Nephron (organoid): ENCODE data around the gene ACVR2B.
"Not testable (repeated sequence)": the region's sequence is repeated elsewhere in the genome, so short reads cannot be mapped to it uniquely, and the experiment has no call there.

Source experiments
- H3K27ac Mint-ChIP-seq, 3 experiments: 2 replicates each; pipeline ENCODE4 v1.8.0; 2020; ENCODE audit warnings: mixed read lengths in 3 of 3, mild to moderate bottlenecking in 2 of 3, moderate library complexity in 1 of 3
- H3K27me3 Mint-ChIP-seq: 2 replicates; pipeline ENCODE4 v1.8.0; 2021; ENCODE audit warnings: low read depth, mild to moderate bottlenecking, moderate library complexity, mixed read lengths
- H3K36me3 Mint-ChIP-seq: 2 replicates; pipeline ENCODE4 v1.8.0; 2020; ENCODE audit warnings: low read depth, mixed read lengths
- H3K4me1 Mint-ChIP-seq: 2 replicates; pipeline ENCODE4 v1.8.0; 2020; ENCODE audit warnings: mixed read lengths
- H3K4me3 Mint-ChIP-seq, 3 experiments: 2 replicates each; pipeline ENCODE4 v1.8.0; 2020; ENCODE audit warnings: mild to moderate bottlenecking in 3 of 3, mixed read lengths in 3 of 3, moderate library complexity in 2 of 3
- H3K9me3 Mint-ChIP-seq: 2 replicates; pipeline ENCODE4 v1.8.0; 2020; ENCODE audit warnings: mixed read lengths
- TF ChIP-seq, protein P1 (sequence below), 3 experiments: fragments of 200-600 bp; sonication (generic); IDR thresholded peaks; one replicate each; pipeline ENCODE4 v1.5.0; 2021; ENCODE audit warnings: antibody characterized with exemption in 3 of 3; ENCODE audit not compliant: unreplicated experiment in 3 of 3

Gene ACVR2B

DNA sequence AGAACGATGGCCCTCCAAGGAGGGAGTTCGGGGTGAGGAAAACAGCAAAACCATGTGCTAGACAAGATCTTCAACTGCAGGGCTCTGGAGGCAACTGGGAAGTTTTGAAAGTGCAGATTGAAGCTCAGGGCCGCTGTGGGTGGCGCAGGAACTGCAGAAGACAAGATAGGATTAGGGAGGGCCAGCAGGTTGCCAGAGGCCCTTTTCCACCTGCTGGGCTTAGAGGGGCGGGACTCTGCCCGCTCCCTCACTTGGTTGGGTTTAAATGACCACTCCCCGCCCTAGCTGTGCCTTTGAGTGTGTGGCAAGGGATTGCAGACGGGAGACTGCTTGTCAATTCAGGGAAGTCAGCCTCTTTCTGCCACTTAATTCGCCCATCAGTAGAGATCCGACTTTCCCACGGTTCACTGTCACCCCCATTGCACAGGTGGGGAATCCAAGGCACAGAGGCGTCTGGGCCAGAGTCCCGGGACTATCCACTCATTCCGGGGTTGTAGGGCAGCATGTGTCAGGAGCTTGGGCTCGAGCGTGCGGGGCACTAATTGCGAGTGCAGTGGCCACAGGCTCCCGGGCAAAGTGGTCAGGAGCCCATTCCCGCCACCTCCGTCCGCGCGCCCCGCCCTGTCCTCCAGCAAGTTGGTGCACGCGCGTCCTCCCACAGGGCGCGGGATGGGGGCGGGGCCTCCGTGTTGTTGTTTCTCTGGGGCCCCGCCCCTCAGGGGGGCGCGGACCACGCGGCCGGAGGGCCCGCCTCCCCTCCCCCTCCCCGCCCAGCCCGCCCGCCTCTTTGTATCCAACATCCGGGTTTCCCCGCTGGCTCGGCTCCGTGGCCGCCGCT lies at the start of gene ACVR2B:
Gene ACVR2B, plus strand, starts transcription at position 816 of the 838 bp plus-strand sequence. CDS start 433 bp downstream, outside the sequence.
- TF ChIP-seq, protein P1, sequence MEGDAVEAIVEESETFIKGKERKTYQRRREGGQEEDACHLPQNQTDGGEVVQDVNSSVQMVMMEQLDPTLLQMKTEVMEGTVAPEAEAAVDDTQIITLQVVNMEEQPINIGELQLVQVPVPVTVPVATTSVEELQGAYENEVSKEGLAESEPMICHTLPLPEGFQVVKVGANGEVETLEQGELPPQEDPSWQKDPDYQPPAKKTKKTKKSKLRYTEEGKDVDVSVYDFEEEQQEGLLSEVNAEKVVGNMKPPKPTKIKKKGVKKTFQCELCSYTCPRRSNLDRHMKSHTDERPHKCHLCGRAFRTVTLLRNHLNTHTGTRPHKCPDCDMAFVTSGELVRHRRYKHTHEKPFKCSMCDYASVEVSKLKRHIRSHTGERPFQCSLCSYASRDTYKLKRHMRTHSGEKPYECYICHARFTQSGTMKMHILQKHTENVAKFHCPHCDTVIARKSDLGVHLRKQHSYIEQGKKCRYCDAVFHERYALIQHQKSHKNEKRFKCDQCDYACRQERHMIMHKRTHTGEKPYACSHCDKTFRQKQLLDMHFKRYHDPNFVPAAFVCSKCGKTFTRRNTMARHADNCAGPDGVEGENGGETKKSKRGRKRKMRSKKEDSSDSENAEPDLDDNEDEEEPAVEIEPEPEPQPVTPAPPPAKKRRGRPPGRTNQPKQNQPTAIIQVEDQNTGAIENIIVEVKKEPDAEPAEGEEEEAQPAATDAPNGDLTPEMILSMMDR (IDR thresholded peaks at IDR 0.05; ENCODE audit: unreplicated experiment in 3 of 3) = no peak
- Mint-ChIP-seq H3K9me3 (no peaks in the 10 kb centered on the region), H3K4me3 (peak within 1 kb of the TSS; percentile 99 to 100 (median 100)), H3K36me3 (peaks cover 5% of the 10 kb centered on the region), H3K27ac (peak within 1 kb of the TSS; percentile 98 to 99 (median 99)), H3K4me1 (peaks cover 30% of the 10 kb centered on the region), H3K27me3 (no peaks in the 10 kb centered on the region)

DNA sequence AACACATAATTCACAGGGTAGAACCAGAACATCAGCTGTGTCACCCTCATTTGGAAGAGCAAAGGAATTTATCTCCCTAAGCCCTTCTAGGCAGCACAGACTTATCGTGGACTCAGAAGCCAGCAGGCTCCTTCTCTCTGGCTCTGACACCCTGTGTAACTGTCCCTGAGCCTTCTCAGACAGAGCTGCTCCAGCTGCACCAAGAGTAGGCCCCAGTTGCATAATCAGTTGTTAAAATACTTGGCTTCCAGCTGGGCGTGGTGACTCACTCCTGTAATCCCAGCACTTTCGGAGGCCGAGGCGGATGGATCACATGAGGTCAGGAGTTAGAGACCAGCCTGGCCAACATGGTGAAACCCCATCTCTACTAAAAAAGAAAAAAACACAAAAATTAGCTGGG lies 49.4 kb upstream of the ACVR2B start:
- no peaks in the 10 kb centered on the region for H3K4me1 Mint-ChIP-seq
- H3K36me3 Mint-ChIP-seq = peaks cover 56% of the 10 kb centered on the region
- TF ChIP-seq, protein P1 (IDR thresholded peaks at IDR 0.05; ENCODE audit: unreplicated experiment in 3 of 3) = no peak
- no peak overlapping the region for H3K4me3 Mint-ChIP-seq
- peaks cover 9% of the 10 kb centered on the region for H3K9me3 Mint-ChIP-seq
- no peaks in the 10 kb centered on the region for H3K27me3 Mint-ChIP-seq
- H3K27ac Mint-ChIP-seq = no peak overlapping the region

DNA sequence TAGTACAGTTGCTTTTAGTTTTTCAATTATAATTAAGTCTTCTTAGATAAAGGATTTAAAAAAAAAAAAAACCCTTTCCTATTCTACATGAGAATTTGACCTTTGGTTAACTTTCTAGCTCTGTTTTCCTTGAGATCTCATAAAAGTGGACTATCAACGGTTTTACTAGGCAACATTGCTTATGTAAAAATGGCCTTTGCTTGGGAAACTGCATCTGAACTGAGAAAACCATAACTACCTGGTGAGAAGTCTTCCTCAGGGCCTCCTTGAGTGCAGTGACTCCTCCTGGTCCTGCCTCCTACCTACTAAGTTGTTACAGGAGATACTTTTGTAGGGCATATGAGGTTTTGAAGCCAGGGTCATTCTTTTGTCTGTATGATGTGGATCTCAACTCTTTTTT lies 42.1 kb upstream of the ACVR2B start:
- peaks cover 3% of the 10 kb centered on the region for H3K36me3 Mint-ChIP-seq
- no peak overlapping the region for H3K27ac Mint-ChIP-seq
- no peaks in the 10 kb centered on the region for H3K4me1 Mint-ChIP-seq
- no peaks in the 10 kb centered on the region for H3K27me3 Mint-ChIP-seq
- no peak overlapping the region for H3K4me3 Mint-ChIP-seq
- TF ChIP-seq, protein P1 (IDR thresholded peaks at IDR 0.05; ENCODE audit: unreplicated experiment in 3 of 3) = no peak
- peaks cover 6% of the 10 kb centered on the region for H3K9me3 Mint-ChIP-seq

DNA sequence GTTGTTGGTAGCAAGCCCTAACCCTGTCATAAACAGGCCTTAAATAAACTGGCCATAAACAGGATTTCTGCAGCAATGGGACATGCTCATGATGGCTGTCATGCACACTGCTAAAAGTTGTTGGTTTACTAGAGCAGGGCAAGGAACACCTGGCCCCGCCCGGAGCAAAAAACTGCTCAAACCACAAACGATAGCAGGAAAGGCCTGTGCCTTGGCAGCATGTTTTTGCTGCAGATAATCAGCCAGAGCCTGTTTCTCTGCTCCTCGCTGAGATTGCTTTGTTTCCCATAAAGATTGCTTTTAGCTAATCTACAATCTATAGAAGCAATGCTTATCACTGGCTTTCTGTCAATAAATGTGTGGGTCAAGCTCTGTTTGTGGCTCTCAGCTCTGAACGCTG lies 32.9 kb upstream of the ACVR2B start:
- H3K9me3 Mint-ChIP-seq, H3K36me3 Mint-ChIP-seq, H3K4me3 Mint-ChIP-seq, H3K4me1 Mint-ChIP-seq, H3K27ac Mint-ChIP-seq, H3K27me3 Mint-ChIP-seq: not testable (repeated sequence)

DNA sequence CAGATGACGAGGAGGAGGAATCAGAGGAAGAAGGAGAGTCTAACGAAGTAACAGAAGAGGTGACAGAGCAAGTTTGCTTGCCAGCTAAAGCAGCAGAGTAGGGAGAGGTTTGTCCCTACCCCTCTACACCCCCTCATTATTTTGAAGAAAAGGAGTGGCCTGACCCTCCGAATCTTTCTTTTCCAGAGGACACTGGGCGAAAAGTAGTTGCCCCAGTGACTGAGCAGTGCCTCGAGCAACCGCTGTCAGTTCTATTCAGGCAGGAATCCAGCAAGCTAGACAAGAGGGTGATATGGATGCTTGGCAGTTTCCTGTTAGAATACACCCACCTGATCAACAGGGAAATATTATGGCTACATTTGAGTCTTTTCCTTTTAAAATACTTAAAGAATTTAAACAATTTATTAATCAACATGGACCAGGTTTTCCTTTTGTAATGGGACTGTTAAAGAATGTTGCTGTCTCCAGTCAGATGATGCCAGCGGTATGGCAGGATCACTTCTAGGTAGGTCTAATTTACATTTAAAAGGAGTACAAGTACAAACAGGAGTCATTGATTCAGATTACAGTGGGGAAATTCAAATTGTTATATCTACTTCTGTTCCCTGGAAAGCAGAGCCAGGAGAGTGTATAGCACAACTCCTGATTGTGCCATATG lies 31.9 kb upstream of the ACVR2B start:
- Mint-ChIP-seq H3K4me1 (no peaks in the 10 kb centered on the region), H3K27ac (no peak overlapping the region), H3K27me3 (no peaks in the 10 kb centered on the region), H3K4me3 (no peak overlapping the region), H3K36me3 (peaks cover 3% of the 10 kb centered on the region), H3K9me3 (no peaks in the 10 kb centered on the region)
- TF ChIP-seq, protein P1 (IDR thresholded peaks at IDR 0.05; ENCODE audit: unreplicated experiment in 3 of 3) = no peak

DNA sequence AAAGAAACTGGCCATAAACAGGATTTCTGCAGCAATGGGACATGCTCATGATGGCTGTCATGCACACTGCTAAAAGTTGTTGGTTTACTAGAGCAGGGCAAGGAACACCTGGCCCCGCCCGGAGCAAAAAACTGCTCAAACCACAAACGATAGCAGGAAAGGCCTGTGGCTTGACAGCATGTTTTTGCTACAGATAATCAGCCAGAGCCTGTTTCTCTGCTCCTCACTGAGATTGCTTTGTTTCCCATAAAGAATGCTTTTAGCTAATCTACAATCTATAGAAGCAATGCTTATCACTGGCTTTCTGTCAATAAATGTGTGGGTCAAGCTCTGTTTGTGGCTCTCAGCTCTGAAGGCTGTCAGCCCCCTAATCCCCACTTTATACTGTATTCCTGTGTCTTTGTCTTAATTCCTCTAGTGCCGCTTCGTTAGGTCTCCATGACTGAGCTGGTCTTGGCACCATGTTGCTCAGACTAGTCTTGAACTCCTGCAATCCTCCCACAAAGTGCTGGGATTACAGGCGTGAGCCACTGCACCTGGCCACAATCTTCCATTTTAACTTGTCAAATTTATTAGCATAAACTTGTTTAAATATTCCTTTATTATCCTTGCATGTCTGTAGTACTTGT lies 26.8 kb upstream of the ACVR2B start:
- H3K4me3 Mint-ChIP-seq, H3K4me1 Mint-ChIP-seq, H3K27me3 Mint-ChIP-seq, H3K27ac Mint-ChIP-seq: not testable (repeated sequence)
- Mint-ChIP-seq H3K36me3 (peaks cover 12% of the 10 kb centered on the region), H3K9me3 (peaks cover 14% of the 10 kb centered on the region)

DNA sequence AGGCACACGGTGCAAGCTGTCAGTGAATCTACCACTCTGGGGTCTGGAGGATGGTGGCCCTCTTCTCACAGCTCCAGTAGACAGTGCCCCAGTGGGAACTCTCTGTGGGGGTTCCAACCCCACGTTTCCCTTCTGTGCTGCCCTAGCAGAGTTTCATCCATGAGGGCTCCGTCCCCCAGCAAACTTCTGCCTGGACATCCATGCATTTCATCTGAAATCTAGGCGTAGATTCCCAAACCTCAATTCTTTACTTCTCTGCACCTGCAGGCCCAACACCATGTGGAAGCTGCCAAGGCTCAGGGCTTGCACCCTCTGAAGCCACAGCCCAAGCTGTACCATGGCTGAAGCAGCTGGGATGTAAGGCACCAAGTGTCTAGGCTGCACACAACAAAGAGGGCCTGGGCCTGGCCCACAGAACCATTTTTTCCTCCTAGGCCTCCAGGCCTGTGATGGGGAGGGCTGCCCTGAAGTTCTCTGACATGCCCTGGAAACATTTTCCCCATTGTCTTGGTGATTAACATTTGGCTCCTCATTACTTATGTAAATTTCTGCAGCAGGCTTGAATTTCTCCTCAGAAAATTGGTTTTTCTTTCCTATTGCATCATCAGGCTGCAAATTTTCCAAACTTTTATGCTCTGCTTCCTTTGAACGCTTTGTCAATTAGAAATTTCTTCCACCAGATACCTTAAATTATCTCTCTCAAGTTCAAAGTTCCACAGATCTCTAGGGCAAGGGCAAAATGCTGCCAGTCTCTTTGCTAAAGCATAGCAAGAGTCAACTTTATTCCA lies 20.6 kb upstream of the ACVR2B start:
- not testable (repeated sequence) for H3K4me1 Mint-ChIP-seq, H3K4me3 Mint-ChIP-seq, H3K27ac Mint-ChIP-seq, H3K27me3 Mint-ChIP-seq
- H3K9me3 Mint-ChIP-seq = peaks cover 60% of the 10 kb centered on the region
- peaks cover 40% of the 10 kb centered on the region for H3K36me3 Mint-ChIP-seq

DNA sequence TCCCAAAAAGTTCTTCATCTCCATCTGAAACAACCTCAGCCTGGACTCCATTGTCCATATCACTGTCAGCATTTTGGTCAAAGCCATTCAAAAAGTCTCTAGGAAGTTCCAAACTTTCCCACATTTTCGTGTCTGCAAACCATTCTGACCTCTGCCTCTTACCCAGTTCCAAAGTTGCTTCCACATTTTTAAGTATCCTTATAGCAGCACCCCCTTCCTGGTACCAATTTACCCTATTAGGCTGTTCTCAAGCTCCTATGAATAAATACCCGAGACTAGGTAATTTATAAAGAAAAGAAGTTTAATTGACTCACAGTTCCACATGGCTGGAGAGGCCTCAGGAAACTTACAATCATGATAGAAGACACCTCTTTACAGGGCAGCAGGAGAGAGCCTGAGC lies 20.0 kb upstream of the ACVR2B start:
- Mint-ChIP-seq H3K9me3 (peaks cover 60% of the 10 kb centered on the region), H3K36me3 (peaks cover 40% of the 10 kb centered on the region)
- not testable (repeated sequence) for H3K27me3 Mint-ChIP-seq, H3K4me3 Mint-ChIP-seq, H3K27ac Mint-ChIP-seq, H3K4me1 Mint-ChIP-seq

DNA sequence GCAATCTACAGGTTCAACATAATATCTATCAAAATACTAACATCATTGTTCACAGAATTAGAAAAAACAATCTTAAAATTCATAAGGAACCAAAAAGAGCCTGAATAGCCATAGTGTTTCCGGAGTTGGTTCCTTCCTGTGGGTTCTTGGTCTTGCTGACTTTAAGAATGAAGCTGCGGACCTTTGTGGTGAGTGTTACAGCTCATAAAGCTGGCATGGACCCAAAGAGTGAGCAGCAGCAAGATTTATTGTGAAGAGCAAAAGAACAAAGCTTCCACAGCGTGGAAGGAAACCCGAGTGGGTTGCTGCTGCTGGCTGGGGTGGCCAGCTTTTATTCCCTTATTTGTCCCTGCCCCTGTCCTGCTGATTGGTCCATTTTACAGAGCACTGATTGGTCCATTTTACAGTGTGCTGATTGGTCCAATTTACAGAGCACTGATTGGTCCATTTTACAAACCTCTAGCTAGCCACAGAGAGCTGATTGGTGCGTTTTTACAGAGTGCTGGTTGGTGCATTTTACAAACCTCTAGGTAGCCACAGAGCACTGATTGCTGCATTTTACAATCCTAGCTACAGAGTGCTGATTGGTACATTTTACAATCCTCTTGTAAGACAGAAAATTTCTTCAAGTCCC lies 15.1 kb upstream of the ACVR2B start:
- H3K4me3 Mint-ChIP-seq, H3K27ac Mint-ChIP-seq, H3K4me1 Mint-ChIP-seq, H3K27me3 Mint-ChIP-seq: not testable (repeated sequence)
- Mint-ChIP-seq H3K9me3 (peaks cover 40% of the 10 kb centered on the region), H3K36me3 (peaks cover 16% of the 10 kb centered on the region)
